ENCODE data around the gene NKTR.

The NKTR gene

GRCh38 chr3:42658091-42658770, 57.7 kb downstream of the NKTR start:
- no peak overlapping the region for H3K9ac ChIP-seq (ENCODE audit: low read length)
- no peak overlapping the region for H3K27ac ChIP-seq (ENCODE audit: low read length)
- H3K36me3 ChIP-seq (replicated peaks; ENCODE audit: insufficient read depth, low read length) = no peaks in the 10 kb centered on the region
- no peak overlapping the region for H3K4me3 ChIP-seq (ENCODE audit: low read length)
- H3K27me3 ChIP-seq (replicated peaks; ENCODE audit: insufficient read depth, low read length) = no peaks in the 10 kb centered on the region
- H3K4me1 ChIP-seq (ENCODE audit: low read length) = no peaks in the 10 kb centered on the region
- H3K9me3 ChIP-seq (replicated peaks; ENCODE audit: insufficient read depth, low read length) = no peaks in the 10 kb centered on the region
- no peak overlapping the region for H2AFZ ChIP-seq (ENCODE audit: low read length)
- no peaks in the 10 kb centered on the region for H3F3A ChIP-seq (ENCODE audit: insufficient read depth, low read length)
- H3K9me2 ChIP-seq (replicated peaks; ENCODE audit: insufficient read depth, low read length) = no peaks in the 10 kb centered on the region
- H3K79me2 ChIP-seq (ENCODE audit: low read length) = no peaks in the 10 kb centered on the region
- H4K20me1 ChIP-seq (ENCODE audit: insufficient read depth, low read length) = no peaks in the 10 kb centered on the region
- no peak overlapping the region for H3K4me2 ChIP-seq (ENCODE audit: low read depth, low read length)
- no peak for TF ChIP-seq EZH2phosphoT487 (IDR thresholded peaks at IDR 0.05; ENCODE audit: low read length)
- no peak for TF ChIP-seq EZH2 (optimal IDR thresholded peaks at IDR 0.05; ENCODE audit: low read depth, low read length)
- TF ChIP-seq CTCF (IDR thresholded peaks at IDR 0.05; ENCODE audit: low read length) = no peak
- DNase-seq = no peak

- H4K20me1 ChIP-seq (ENCODE audit: insufficient read depth, low read length) = no peaks in the 10 kb centered on the region
- no peaks in the 10 kb centered on the region for H3K27me3 ChIP-seq (replicated peaks; ENCODE audit: insufficient read depth, low read length)
- H3K27ac ChIP-seq (ENCODE audit: low read length) = no peak overlapping the region
- H3K4me3 ChIP-seq (ENCODE audit: low read length) = no peak overlapping the region
- TF ChIP-seq EZH2phosphoT487 (IDR thresholded peaks at IDR 0.05; ENCODE audit: low read length) (no peak), EZH2 (optimal IDR thresholded peaks at IDR 0.05; ENCODE audit: low read depth, low read length) (no peak), CTCF (IDR thresholded peaks at IDR 0.05; ENCODE audit: low read length) (no peak)
- no peak for DNase-seq
- H3K36me3 ChIP-seq (replicated peaks; ENCODE audit: insufficient read depth, low read length) = no peaks in the 10 kb centered on the region
- H3K9ac ChIP-seq (ENCODE audit: low read length) = no peak overlapping the region
- no peaks in the 10 kb centered on the region for H3K9me3 ChIP-seq (replicated peaks; ENCODE audit: insufficient read depth, low read length)
- no peaks in the 10 kb centered on the region for H3K4me1 ChIP-seq (ENCODE audit: low read length)
- no peaks in the 10 kb centered on the region for H3K9me2 ChIP-seq (replicated peaks; ENCODE audit: insufficient read depth, low read length)
- H3F3A ChIP-seq (ENCODE audit: insufficient read depth, low read length) = no peaks in the 10 kb centered on the region
- no peak overlapping the region for H3K4me2 ChIP-seq (ENCODE audit: low read depth, low read length)
- H3K79me2 ChIP-seq (ENCODE audit: low read length) = no peaks in the 10 kb centered on the region
- no peak overlapping the region for H2AFZ ChIP-seq (ENCODE audit: low read length)
These were observed 58.4 kb downstream of the NKTR start for GRCh38 chr3:42658771-42659390.

- H3K4me2 ChIP-seq (ENCODE audit: low read depth, low read length) = no peak overlapping the region
- no peaks in the 10 kb centered on the region for H3K9me3 ChIP-seq (replicated peaks; ENCODE audit: insufficient read depth, low read length)
- no peak overlapping the region for H3K9ac ChIP-seq (ENCODE audit: low read length)
- H3F3A ChIP-seq (ENCODE audit: insufficient read depth, low read length) = no peaks in the 10 kb centered on the region
- H3K27me3 ChIP-seq (replicated peaks; ENCODE audit: insufficient read depth, low read length) = no peaks in the 10 kb centered on the region
- H2AFZ ChIP-seq (ENCODE audit: low read length) = no peak overlapping the region
- no peaks in the 10 kb centered on the region for H3K79me2 ChIP-seq (ENCODE audit: low read length)
- no peaks in the 10 kb centered on the region for H3K36me3 ChIP-seq (replicated peaks; ENCODE audit: insufficient read depth, low read length)
- no peaks in the 10 kb centered on the region for H4K20me1 ChIP-seq (ENCODE audit: insufficient read depth, low read length)
- DNase-seq = no peak
- no peaks in the 10 kb centered on the region for H3K9me2 ChIP-seq (replicated peaks; ENCODE audit: insufficient read depth, low read length)
- no peaks in the 10 kb centered on the region for H3K4me1 ChIP-seq (ENCODE audit: low read length)
- H3K27ac ChIP-seq (ENCODE audit: low read length) = no peak overlapping the region
- H3K4me3 ChIP-seq (ENCODE audit: low read length) = no peak overlapping the region
- TF ChIP-seq CTCF (IDR thresholded peaks at IDR 0.05; ENCODE audit: low read length) = no peak
- TF ChIP-seq EZH2phosphoT487 (IDR thresholded peaks at IDR 0.05; ENCODE audit: low read length) = no peak
- no peak for TF ChIP-seq EZH2 (optimal IDR thresholded peaks at IDR 0.05; ENCODE audit: low read depth, low read length)
These were observed 59.1 kb downstream of the NKTR start for GRCh38 chr3:42659451-42660130.
